ENCODE data around the gene HNRNPAB. TPM values are rescaled to one million over a fixed set of nuclear protein-coding genes. Genes with fewer than 3 reads are reported as not detected.
"Not testable (repeated sequence)": the region's sequence is repeated elsewhere in the genome, so short reads cannot be mapped to it uniquely, and the experiment has no call there.

The HNRNPAB gene
- total RNA-seq, 1 donor from 2014 or later = 492 TPM

- H3K27ac Mint-ChIP-seq = peak overlapping the region; percentile 80
- H3K27me3 Mint-ChIP-seq = no peaks in the 10 kb centered on the region
- no peaks in the 10 kb centered on the region for H3K9me3 Mint-ChIP-seq
- no peak overlapping the region for H3K4me3 Mint-ChIP-seq
- no peak for DNase-seq
- intact Hi-C loops (cut with micrococcal nuclease) = no loop called here
- H3K36me3 Mint-ChIP-seq (ENCODE audit: low read depth) = no peaks in the 10 kb centered on the region
- H3K4me1 Mint-ChIP-seq = peaks cover 34% of the 10 kb centered on the region
Observed at GRCh38 chr5:178241688-178242231, 37.4 kb downstream of the HNRNPAB start.

GRCh38 chr5:178242416-178242815 is 38.1 kb downstream of the HNRNPAB start:
- H3K27ac Mint-ChIP-seq = no peak overlapping the region
- H3K4me1 Mint-ChIP-seq = peaks cover 31% of the 10 kb centered on the region
- H3K27me3 Mint-ChIP-seq = no peaks in the 10 kb centered on the region
- no peak for DNase-seq
- H3K4me3 Mint-ChIP-seq = peak overlapping the region; percentile 47
- no peaks in the 10 kb centered on the region for H3K9me3 Mint-ChIP-seq
- H3K36me3 Mint-ChIP-seq (ENCODE audit: low read depth) = no peaks in the 10 kb centered on the region
- intact Hi-C loops (cut with micrococcal nuclease) = no loop called here

- Mint-ChIP-seq H3K4me1 (peaks cover 22% of the 10 kb centered on the region), H3K27me3 (no peaks in the 10 kb centered on the region), H3K27ac (no peak overlapping the region), H3K36me3 (ENCODE audit: low read depth) (no peaks in the 10 kb centered on the region), H3K9me3 (no peaks in the 10 kb centered on the region), H3K4me3 (no peak overlapping the region)
- no peak for DNase-seq
- intact Hi-C loops (cut with micrococcal nuclease) = no loop called here
Observed at GRCh38 chr5:178244576-178244975, 40.2 kb downstream of the HNRNPAB start.

GRCh38 chr5:178245389-178245788 is 41.1 kb downstream of the HNRNPAB start:
- intact Hi-C loops (cut with micrococcal nuclease) = no loop called here
- no peaks in the 10 kb centered on the region for H3K27me3 Mint-ChIP-seq
- H3K9me3 Mint-ChIP-seq = no peaks in the 10 kb centered on the region
- H3K36me3 Mint-ChIP-seq (ENCODE audit: low read depth) = no peaks in the 10 kb centered on the region
- H3K4me1 Mint-ChIP-seq = peaks cover 19% of the 10 kb centered on the region
- no peak overlapping the region for H3K27ac Mint-ChIP-seq
- no peak for DNase-seq
- H3K4me3 Mint-ChIP-seq = no peak overlapping the region

- Mint-ChIP-seq H3K36me3 (ENCODE audit: low read depth) (no peaks in the 10 kb centered on the region), H3K27me3 (no peaks in the 10 kb centered on the region), H3K27ac (no peak overlapping the region), H3K4me3 (no peak overlapping the region), H3K4me1 (peaks cover 13% of the 10 kb centered on the region), H3K9me3 (no peaks in the 10 kb centered on the region)
- intact Hi-C loops (cut with micrococcal nuclease) = no loop called here
- DNase-seq = no peak
Observed at GRCh38 chr5:178246624-178247279, 42.4 kb downstream of the HNRNPAB start.

- H3K9me3 Mint-ChIP-seq = no peaks in the 10 kb centered on the region
- H3K27me3 Mint-ChIP-seq = no peaks in the 10 kb centered on the region
- H3K4me1 Mint-ChIP-seq = peaks cover 9% of the 10 kb centered on the region
- intact Hi-C loops (cut with micrococcal nuclease) = no loop called here
- no peak for DNase-seq
- H3K36me3 Mint-ChIP-seq (ENCODE audit: low read depth) = no peaks in the 10 kb centered on the region
- H3K27ac Mint-ChIP-seq = no peak overlapping the region
- H3K4me3 Mint-ChIP-seq = no peak overlapping the region
Observed at GRCh38 chr5:178247481-178248456, 43.4 kb downstream of the HNRNPAB start.

- Mint-ChIP-seq H3K36me3 (ENCODE audit: low read depth) (no peaks in the 10 kb centered on the region), H3K27me3 (no peaks in the 10 kb centered on the region), H3K9me3 (no peaks in the 10 kb centered on the region), H3K27ac (no peak overlapping the region), H3K4me3 (no peak overlapping the region), H3K4me1 (peaks cover 9% of the 10 kb centered on the region)
- DNase-seq = no peak
- intact Hi-C loops (cut with micrococcal nuclease) = no loop called here
Observed at GRCh38 chr5:178248750-178249149, 44.4 kb downstream of the HNRNPAB start.

GRCh38 chr5:178249191-178249989 is 45.1 kb downstream of the HNRNPAB start:
- Mint-ChIP-seq H3K27me3 (no peaks in the 10 kb centered on the region), H3K4me1 (peaks cover 9% of the 10 kb centered on the region), H3K36me3 (ENCODE audit: low read depth) (no peaks in the 10 kb centered on the region), H3K4me3 (peak overlapping the region; percentile 41), H3K9me3 (no peaks in the 10 kb centered on the region), H3K27ac (peak overlapping the region; percentile 75)
- peak; percentile 73 for DNase-seq
- intact Hi-C loops (cut with micrococcal nuclease) = no loop called here

GRCh38 chr5:178250263-178250662 is 45.9 kb downstream of the HNRNPAB start:
- no peaks in the 10 kb centered on the region for H3K9me3 Mint-ChIP-seq
- intact Hi-C loops (cut with micrococcal nuclease) = no loop called here
- DNase-seq = no peak
- H3K4me1 Mint-ChIP-seq = peaks cover 9% of the 10 kb centered on the region
- H3K27ac Mint-ChIP-seq = no peak overlapping the region
- H3K36me3 Mint-ChIP-seq (ENCODE audit: low read depth) = no peaks in the 10 kb centered on the region
- H3K27me3 Mint-ChIP-seq = no peaks in the 10 kb centered on the region
- H3K4me3 Mint-ChIP-seq = no peak overlapping the region

- H3K27ac Mint-ChIP-seq = no peak overlapping the region
- H3K27me3 Mint-ChIP-seq = no peaks in the 10 kb centered on the region
- H3K36me3 Mint-ChIP-seq (ENCODE audit: low read depth) = no peaks in the 10 kb centered on the region
- H3K4me1 Mint-ChIP-seq = peaks cover 9% of the 10 kb centered on the region
- intact Hi-C loops (cut with micrococcal nuclease) = no loop called here
- no peaks in the 10 kb centered on the region for H3K9me3 Mint-ChIP-seq
- no peak for DNase-seq
- no peak overlapping the region for H3K4me3 Mint-ChIP-seq
Observed at GRCh38 chr5:178252258-178252657, 47.9 kb downstream of the HNRNPAB start.

- H3K4me3 Mint-ChIP-seq; H3K27me3 Mint-ChIP-seq; H3K9me3 Mint-ChIP-seq; intact Hi-C loops (cut with micrococcal nuclease); H3K27ac Mint-ChIP-seq; H3K4me1 Mint-ChIP-seq; H3K36me3 Mint-ChIP-seq (ENCODE audit: low read depth); DNase-seq: not testable (repeated sequence)
Observed at GRCh38 chr5:178253632-178254031, 49.3 kb downstream of the HNRNPAB start.

GRCh38 chr5:178256746-178257145 is 52.4 kb downstream of the HNRNPAB start:
- Mint-ChIP-seq H3K4me1 (no peaks in the 10 kb centered on the region), H3K27me3 (no peaks in the 10 kb centered on the region), H3K27ac (no peak overlapping the region), H3K36me3 (ENCODE audit: low read depth) (no peaks in the 10 kb centered on the region), H3K4me3 (no peak overlapping the region), H3K9me3 (no peaks in the 10 kb centered on the region)
- DNase-seq = no peak
- intact Hi-C loops (cut with micrococcal nuclease) = no loop called here

GRCh38 chr5:178257650-178258049 is 53.3 kb downstream of the HNRNPAB start:
- H3K27ac Mint-ChIP-seq = no peak overlapping the region
- H3K4me3 Mint-ChIP-seq = no peak overlapping the region
- no peaks in the 10 kb centered on the region for H3K9me3 Mint-ChIP-seq
- intact Hi-C loops (cut with micrococcal nuclease) = no loop called here
- no peaks in the 10 kb centered on the region for H3K27me3 Mint-ChIP-seq
- H3K36me3 Mint-ChIP-seq (ENCODE audit: low read depth) = no peaks in the 10 kb centered on the region
- no peaks in the 10 kb centered on the region for H3K4me1 Mint-ChIP-seq
- no peak for DNase-seq

Data from activated CD4-positive, alpha-beta T cell treated with anti-CD3 and anti-CD28 coated beads, Interleukin-2, amount 10 ng/mL, durations not matched to agents 24 days and 14 days (primary cell).